GM21528 (cell line): ENCODE data around the gene PLA2R1.

Experiments
- ATAC-seq: cut with Tn5 transposase; IDR thresholded peaks from one replicate; pipeline ENCODE4 v1.9.1; 2021; ENCODE audit warnings: mild to moderate bottlenecking, moderate library complexity; ENCODE audit not compliant: unreplicated experiment, low FRiP score

The PLA2R1 gene

DNA sequence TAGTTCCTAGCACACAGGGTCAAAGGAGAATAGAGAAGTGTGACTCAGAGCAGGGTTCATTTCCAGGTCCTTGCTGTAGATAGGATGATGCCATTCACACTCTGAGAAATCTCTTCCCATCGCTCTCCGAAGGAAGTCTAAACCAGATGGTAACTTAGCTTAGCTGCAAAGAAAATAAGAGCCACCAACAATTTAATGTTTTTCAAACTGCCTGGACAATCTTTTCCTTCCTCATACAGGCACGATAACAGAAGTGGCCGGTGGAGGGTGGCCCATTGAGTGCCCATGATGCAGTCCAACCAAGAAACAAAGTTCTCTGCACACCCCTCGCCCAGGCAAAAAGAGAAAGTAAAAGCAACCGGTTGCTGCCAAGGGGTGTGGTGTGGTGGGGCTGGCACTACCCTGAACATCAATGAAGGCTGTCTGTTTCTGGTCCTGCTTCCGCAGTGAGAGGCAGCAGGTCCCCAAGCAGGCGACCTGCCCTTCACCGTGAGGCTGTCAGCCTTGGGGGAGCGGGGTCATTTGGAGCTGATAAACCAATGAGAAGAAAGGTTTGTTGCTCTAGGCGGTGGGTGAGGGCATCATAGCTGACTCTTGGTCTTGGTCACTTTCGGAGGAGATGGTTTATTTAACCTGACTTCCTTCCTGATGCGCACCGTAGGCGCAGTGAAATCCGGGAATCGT lies 158.8 kb downstream of the PLA2R1 start:
- ATAC-seq = peak; percentile 28

GRCh38 chr2:159902722-159903121 lies 159.7 kb downstream of the PLA2R1 start:
- no peak for ATAC-seq

DNA sequence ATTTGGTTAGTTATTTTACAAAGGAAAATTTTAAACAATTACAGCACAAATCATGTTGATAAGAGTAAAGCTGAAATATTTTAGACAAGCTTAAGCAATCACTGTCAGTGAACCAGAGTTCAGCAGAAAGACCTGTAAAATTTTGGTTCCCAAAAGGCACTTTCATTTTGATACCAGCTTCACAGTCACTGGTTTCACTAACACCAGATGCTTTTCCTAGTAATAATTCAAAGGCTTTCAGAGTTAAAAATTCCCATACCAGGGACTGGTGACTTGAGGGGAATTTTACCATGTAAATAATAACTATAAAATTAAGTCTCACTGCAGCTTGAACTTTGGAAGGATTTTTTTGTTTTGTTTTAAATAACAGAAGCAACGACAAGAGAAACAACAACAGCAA lies 162.1 kb downstream of the PLA2R1 start:
- ATAC-seq = no peak

DNA sequence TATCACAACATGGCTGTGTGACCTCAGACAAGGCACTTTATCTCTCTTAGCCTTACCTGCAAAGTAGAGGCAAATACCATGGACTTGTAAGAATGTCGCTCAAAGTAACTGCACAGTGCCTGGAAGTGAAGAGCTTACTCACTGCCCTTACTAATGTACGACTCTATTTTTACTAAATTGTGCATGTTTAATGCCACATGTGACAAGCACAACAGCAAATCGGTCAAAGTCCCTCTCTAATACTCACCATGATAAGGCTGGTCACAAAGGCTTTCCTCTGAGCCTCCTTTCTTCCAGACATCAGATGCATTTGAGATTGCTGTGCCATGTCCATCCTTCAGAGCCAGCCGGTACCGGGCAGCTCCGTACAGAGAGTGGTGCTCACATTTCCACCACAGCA lies 164.0 kb downstream of the PLA2R1 start:
- ATAC-seq = no peak

- no peak for ATAC-seq
Observed at GRCh38 chr2:159897720-159898119, 164.7 kb downstream of the PLA2R1 start.

DNA sequence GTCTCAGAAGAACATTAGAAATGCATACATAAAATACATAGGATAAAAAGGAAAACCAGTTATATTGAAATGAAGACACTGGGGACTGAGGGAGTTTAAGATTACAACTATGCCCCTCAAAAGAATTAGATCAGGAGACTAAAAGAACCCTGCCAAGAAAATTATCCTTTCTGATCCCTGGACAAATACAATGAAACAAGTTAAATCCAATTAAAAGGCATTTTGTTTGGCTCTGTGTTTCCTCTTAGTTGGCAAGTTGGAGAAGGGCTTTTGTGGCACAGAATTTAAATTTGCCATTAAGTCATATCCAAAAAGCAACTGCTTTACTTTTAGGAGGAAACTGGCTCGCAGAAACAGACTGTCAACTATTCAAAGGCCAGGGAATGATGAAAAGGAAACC lies 165.3 kb downstream of the PLA2R1 start:
- no peak for ATAC-seq

GRCh38 chr2:159895258-159896065 lies 167.0 kb downstream of the PLA2R1 start:
- peak; percentile 47 for ATAC-seq

DNA sequence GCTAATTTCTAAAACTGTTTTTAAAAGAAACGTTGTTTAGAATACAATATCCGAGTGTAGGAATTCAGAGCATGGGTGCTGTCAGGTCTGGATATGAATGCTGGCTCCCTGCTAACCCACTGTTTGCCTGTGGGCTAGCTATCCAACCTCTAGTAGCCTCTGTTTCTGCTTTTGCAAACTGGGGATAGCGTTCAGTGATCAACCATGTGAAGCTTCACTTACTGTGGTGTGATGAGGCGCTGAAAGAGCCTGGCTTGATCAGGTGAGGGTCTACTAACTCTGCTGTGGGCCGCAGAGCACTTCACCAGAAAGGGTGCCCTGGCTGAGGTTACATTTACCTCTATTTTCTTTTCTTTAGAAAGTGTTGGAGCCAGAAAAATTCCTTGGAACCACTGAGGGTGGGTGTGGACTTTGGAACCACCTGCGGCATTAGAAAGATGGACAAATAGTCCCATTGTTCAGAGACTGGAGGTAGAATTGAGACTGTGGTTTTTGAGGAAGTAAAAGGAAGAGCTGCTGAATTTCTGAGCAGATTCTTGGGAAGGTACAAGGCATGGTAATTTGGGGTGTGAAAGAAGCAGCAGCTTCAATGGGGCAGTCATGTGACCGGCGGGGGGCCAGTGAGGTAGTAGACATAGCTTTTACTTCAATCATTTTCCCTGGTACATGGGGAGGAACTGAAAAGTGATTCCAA lies 168.1 kb downstream of the PLA2R1 start:
- no peak for ATAC-seq

GRCh38 chr2:159892990-159893810 lies 169.2 kb downstream of the PLA2R1 start:
- no peak for ATAC-seq

GRCh38 chr2:159891917-159892730 lies 170.3 kb downstream of the PLA2R1 start:
- ATAC-seq = no peak

DNA sequence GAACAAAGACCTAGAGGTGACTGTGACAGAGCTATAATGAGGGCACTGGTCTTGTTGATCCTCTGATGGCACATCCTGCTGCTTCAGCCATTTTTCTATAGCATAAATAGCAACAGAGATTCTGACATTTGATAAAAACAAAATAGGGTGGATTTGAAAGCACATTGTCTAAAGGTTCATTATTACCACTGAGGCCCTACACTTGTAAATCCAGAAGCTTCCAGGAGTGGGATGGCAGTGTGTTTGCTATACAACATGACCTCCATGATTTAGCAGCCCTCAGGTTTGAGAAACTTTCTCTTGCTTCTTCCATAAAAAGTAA lies 171.2 kb downstream of the PLA2R1 start:
- ATAC-seq = no peak

GRCh38 chr2:159890551-159891266 lies 171.7 kb downstream of the PLA2R1 start:
- ATAC-seq = no peak

DNA sequence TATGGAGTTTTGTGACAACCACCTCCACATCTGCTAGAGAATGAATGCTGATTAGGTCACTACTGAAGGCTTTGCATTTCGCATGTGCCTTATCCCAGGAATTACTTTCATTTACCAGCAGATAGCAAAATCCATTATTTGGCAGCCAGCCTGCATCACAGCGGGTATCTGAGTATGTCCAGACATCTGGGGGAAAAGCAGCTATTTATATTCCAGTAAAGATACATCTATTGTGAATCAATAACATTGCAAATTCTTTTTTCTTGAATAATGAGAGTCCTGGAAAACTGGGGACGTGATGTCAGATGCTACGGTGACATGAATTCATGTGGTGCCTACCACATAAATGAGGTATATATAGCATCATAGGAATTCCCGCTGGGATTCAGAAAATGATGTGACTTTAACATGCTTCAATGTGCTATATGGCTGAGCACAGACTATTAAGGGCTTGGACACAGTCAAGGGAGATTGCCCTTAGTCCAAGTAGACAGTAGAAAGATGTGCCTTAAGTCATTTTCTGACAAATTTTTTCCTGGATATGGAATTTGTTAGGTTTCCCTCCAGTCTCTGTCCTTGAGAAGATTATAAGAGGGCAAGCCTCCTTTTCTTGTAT lies 180.2 kb downstream of the PLA2R1 start:
- no peak for ATAC-seq
